ENCODE data around the gene R3HDM2. TPM values are rescaled to one million over a fixed set of nuclear protein-coding genes. Genes with fewer than 3 reads are reported as not detected.

R3HDM2 gene
- total and polyA plus RNA-seq, 2 of the 13 experiments (the other 11 are each of a cell fraction or from before 2014, with no cell fraction given): 11.1 to 23.5 TPM

GRCh38 chr12:57377103-57377840 lies 53.6 kb downstream of the R3HDM2 start (continued):
- no peak for TF ChIP-seq JUND (CRISPR knock-in tag; IDR thresholded peaks at IDR 0.05)
- TF ChIP-seq NCOA1 (CRISPR knock-in tag; IDR thresholded peaks at IDR 0.05): no peak

DNA sequence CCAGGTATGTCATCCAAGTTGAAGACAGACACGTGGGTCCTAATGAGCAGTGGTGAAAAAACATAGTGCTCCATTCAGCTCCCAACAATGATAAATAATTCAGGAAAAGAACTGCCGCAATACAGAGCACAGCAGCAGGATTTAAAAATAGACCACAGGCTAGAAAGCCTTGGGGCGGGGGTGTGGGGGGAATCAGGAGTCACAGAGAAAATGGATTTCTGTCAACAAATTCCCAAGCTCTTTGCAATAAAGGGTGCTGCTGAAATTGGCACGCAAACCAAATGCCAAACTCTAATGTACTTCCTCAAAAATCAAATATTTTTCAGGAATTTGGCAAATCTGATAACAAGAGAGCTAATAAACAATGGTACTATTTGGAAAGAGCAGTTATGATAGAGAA lies 58.6 kb downstream of the R3HDM2 start:
- Histone ChIP-seq H3K9me3 (ENCODE audit: low read length) (no peaks in the 10 kb centered on the region), H3K27me3 (ENCODE audit: control insufficient read depth in 1 of 2, insufficient read depth in 2 of 2, low read length in 2 of 2) (no peaks in the 10 kb centered on the region), H3K9ac (ENCODE audit: insufficient read depth, low read depth, low read length) (no peak overlapping the region), H3K4me3 (replicated peaks in 1 of 3; ENCODE audit: insufficient read depth in 1 of 3, low read depth in 2 of 3, low read length in 3 of 3) (no peak overlapping the region), H3K36me3 (replicated peaks in 1 of 2; ENCODE audit: control insufficient read depth in 1 of 2, insufficient read depth in 2 of 2, low read length in 2 of 2) (no peaks in the 10 kb centered on the region), H3K27ac (ENCODE audit: extremely low read length, insufficient read depth, low read length) (no peak overlapping the region), H2AFZ (ENCODE audit: low read length) (no peak overlapping the region), H3K4me1 (ENCODE audit: insufficient read depth, low read length) (peaks cover 37% of the 10 kb centered on the region), H4K20me1 (ENCODE audit: insufficient read depth, low read length) (no peaks in the 10 kb centered on the region), H3K4me2 (ENCODE audit: low read depth, low read length) (no peak overlapping the region), H3K79me2 (ENCODE audit: insufficient read depth, low read length) (no peaks in the 10 kb centered on the region)
- no peak for DNase-seq (ENCODE audit: low spot score)
- 94% methylated on average over 4 of the region's 4 CpGs for WGBS (ENCODE audit: low lambda C conversion rate)
- ATAC-seq: no peak
- no TSS peak for BruUV-seq (replicated peaks)
- intact Hi-C loops (cut with micrococcal nuclease; ENCODE audit: unreplicated experiment) (no loop called here), in situ Hi-C loops (cut with HindIII; ENCODE audit: extremely low pct_ligation_motif_present, low pct_unique_long_range_greater_than_20kb) (no loop called here)
- CTCF ChIA-PET (ENCODE audit: low intra/inter-chr PET ratio, low total read pairs): no interaction called here
- FAIRE-seq: no peak
- POLR2A ChIA-PET: interaction anchor here (0.6 to 1.8 kb wide), 2 partner anchors 42 to 80 kb away, joined by 3 to 6 read pairs; no protein-coding TSS in a partner anchor
- TF ChIP-seq KLF15 (CRISPR knock-in tag; IDR thresholded peaks at IDR 0.05; ENCODE audit: borderline replicate concordance) (no peak), SP1 (IDR thresholded peaks at IDR 0.05) (no peak), SP1 (CRISPR knock-in tag; IDR thresholded peaks at IDR 0.05) (no peak), AGO2 (optimal IDR thresholded peaks at IDR 0.05; ENCODE audit: low read depth, low read length) (no peak), ARNT2 (CRISPR knock-in tag; IDR thresholded peaks at IDR 0.05; ENCODE audit: low read depth) (no peak), ZNF776 (CRISPR knock-in tag; IDR thresholded peaks at IDR 0.05) (no peak), ZNF850 (CRISPR knock-in tag; conservative IDR thresholded peaks at IDR 0.05) (no peak), HNF4G (IDR thresholded peaks at IDR 0.05; ENCODE audit: borderline replicate concordance, low read depth, low read length) (no peak), HNF4G (CRISPR knock-in tag; IDR thresholded peaks at IDR 0.05; ENCODE audit: borderline replicate concordance, low read depth) (no peak), HMGXB4 (CRISPR knock-in tag; IDR thresholded peaks at IDR 0.05; ENCODE audit: borderline replicate concordance in 1 of 2, low read depth in 1 of 2) (no peak), ZNF878 (CRISPR knock-in tag; IDR thresholded peaks at IDR 0.05) (no peak), ZNF260 (CRISPR knock-in tag; IDR thresholded peaks at IDR 0.05; ENCODE audit: borderline replicate concordance, low read depth) (no peak)
- TF ChIP-seq, protein P1, sequence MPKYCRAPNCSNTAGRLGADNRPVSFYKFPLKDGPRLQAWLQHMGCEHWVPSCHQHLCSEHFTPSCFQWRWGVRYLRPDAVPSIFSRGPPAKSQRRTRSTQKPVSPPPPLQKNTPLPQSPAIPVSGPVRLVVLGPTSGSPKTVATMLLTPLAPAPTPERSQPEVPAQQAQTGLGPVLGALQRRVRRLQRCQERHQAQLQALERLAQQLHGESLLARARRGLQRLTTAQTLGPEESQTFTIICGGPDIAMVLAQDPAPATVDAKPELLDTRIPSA (CRISPR knock-in tag; IDR thresholded peaks at IDR 0.05; ENCODE audit: borderline replicate concordance): no peak
- TF ChIP-seq, protein P2, sequence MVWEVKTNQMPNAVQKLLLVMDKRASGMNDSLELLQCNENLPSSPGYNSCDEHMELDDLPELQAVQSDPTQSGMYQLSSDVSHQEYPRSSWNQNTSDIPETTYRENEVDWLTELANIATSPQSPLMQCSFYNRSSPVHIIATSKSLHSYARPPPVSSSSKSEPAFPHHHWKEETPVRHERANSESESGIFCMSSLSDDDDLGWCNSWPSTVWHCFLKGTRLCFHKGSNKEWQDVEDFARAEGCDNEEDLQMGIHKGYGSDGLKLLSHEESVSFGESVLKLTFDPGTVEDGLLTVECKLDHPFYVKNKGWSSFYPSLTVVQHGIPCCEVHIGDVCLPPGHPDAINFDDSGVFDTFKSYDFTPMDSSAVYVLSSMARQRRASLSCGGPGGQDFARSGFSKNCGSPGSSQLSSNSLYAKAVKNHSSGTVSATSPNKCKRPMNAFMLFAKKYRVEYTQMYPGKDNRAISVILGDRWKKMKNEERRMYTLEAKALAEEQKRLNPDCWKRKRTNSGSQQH (CRISPR knock-in tag; IDR thresholded peaks at IDR 0.05; ENCODE audit: low read depth): no peak
- TF ChIP-seq, protein P3, sequence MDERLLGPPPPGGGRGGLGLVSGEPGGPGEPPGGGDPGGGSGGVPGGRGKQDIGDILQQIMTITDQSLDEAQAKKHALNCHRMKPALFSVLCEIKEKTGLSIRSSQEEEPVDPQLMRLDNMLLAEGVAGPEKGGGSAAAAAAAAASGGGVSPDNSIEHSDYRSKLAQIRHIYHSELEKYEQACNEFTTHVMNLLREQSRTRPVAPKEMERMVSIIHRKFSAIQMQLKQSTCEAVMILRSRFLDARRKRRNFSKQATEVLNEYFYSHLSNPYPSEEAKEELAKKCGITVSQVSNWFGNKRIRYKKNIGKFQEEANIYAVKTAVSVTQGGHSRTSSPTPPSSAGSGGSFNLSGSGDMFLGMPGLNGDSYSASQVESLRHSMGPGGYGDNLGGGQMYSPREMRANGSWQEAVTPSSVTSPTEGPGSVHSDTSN (CRISPR knock-in tag; IDR thresholded peaks at IDR 0.05): no peak
